Breast epithelium (tissue), 4 donors: ENCODE data around the gene MAB21L4. TPM values are rescaled to one million over a fixed set of nuclear protein-coding genes. Genes with fewer than 3 reads are reported as not detected.

Experiments used
- DNase-seq, 2 donors: peaks; one replicate each; pipeline ENCODE4 v3.0.0-alpha.2; 2019; ENCODE audit warnings: low spot score in 2 of 2
- H3K27ac ChIP-seq, 2 donors: fragments of 200-600 bp; sonication (generic) in 1 of 2; one replicate each; pipeline ENCODE4 v1.5.1; 2016 to 2019; ENCODE audit warnings: mild to moderate bottlenecking in 1 of 2
- H3K27me3 ChIP-seq, 2 donors: fragments of 200-600 bp; sonication (generic) in 1 of 2; one replicate each; pipeline versions ENCODE4 v1.5.1 to v1.6.0; 2017 to 2019; ENCODE audit warnings: control low read depth in 1 of 2, mild to moderate bottlenecking in 1 of 2
- H3K36me3 ChIP-seq: fragments of 200-600 bp; one replicate; pipeline ENCODE4 v1.5.1; 2019
- H3K4me1 ChIP-seq, 2 donors: fragments of 200-600 bp; sonication (generic); one replicate each; pipeline ENCODE4 v1.5.1; 2016 to 2019; ENCODE audit warnings: control low read depth in 1 of 2
- H3K4me3 ChIP-seq, 3 donors: fragments of 200-600 bp; sonication (generic); 1 replicate in 2 of 3; 2 replicates in 1 of 3; pipeline ENCODE4 v1.5.1; 2016 to 2019; ENCODE audit warnings: mild to moderate bottlenecking in 3 of 3, moderate library complexity in 2 of 3
- H3K9me3 ChIP-seq, 2 donors: fragments of 200-600 bp; sonication (generic) in 1 of 2; one replicate each; pipeline ENCODE4 v1.5.1; 2016 to 2019; ENCODE audit warnings: control low read depth in 1 of 2
- POLR2A ChIP-seq: fragments of 450-650 bp; IDR thresholded peaks from one replicate; pipeline ENCODE4 v1.6.1; 2016; ENCODE audit warnings: antibody characterized with exemption, mild to moderate bottlenecking, moderate library complexity
- POLR2AphosphoS5 ChIP-seq, 3 donors: sonication (generic); formaldehyde crosslinking; IDR thresholded peaks; one replicate each; pipeline ENCODE4 v1.6.1; 2017; ENCODE audit warnings: antibody characterized with exemption in 3 of 3
- intact Hi-C: fragments of 100-400 bp; cut with DNase I; formaldehyde crosslinking; loops from one replicate; pipeline ENCODE4 v1.15.1; 2023; ENCODE audit warnings: low total_unique reads
- total RNA-seq, 3 donors: library from RNA; depleted of rRNA; stranded (reverse); fragments of >200 nt; gene quantifications; one replicate each; pipeline ENCODE4 v1.1.0, GENCODE V29; 2016
- TF ChIP-seq, protein P1 (sequence below), 3 donors: fragments of 450-650 bp; IDR thresholded peaks; one replicate each; pipeline ENCODE4 v1.5.1; 2016 to 2017; ENCODE audit warnings: antibody characterized with exemption in 3 of 3, mild to moderate bottlenecking in 3 of 3, moderate library complexity in 3 of 3

Gene MAB21L4
- total RNA-seq, 3 donors from 2014 or later = 0.15 to 2.3 TPM; not detected in 1

GRCh38 chr2:240875228-240876034, 20.5 kb downstream of the MAB21L4 start:
- no peak for DNase-seq
- H3K9me3 ChIP-seq = no peaks in the 10 kb centered on the region
- H3K4me3 ChIP-seq = no peak overlapping the region
- intact Hi-C loops = no loop called here
- H3K27me3 ChIP-seq = no peaks in the 10 kb centered on the region
- H3K36me3 ChIP-seq = no peaks in the 10 kb centered on the region
- H3K27ac ChIP-seq = no peak overlapping the region
- no peak for TF ChIP-seq POLR2AphosphoS5 (IDR thresholded peaks at IDR 0.05)
- TF ChIP-seq POLR2A = no peak
- TF ChIP-seq, protein P1, sequence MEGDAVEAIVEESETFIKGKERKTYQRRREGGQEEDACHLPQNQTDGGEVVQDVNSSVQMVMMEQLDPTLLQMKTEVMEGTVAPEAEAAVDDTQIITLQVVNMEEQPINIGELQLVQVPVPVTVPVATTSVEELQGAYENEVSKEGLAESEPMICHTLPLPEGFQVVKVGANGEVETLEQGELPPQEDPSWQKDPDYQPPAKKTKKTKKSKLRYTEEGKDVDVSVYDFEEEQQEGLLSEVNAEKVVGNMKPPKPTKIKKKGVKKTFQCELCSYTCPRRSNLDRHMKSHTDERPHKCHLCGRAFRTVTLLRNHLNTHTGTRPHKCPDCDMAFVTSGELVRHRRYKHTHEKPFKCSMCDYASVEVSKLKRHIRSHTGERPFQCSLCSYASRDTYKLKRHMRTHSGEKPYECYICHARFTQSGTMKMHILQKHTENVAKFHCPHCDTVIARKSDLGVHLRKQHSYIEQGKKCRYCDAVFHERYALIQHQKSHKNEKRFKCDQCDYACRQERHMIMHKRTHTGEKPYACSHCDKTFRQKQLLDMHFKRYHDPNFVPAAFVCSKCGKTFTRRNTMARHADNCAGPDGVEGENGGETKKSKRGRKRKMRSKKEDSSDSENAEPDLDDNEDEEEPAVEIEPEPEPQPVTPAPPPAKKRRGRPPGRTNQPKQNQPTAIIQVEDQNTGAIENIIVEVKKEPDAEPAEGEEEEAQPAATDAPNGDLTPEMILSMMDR (IDR thresholded peaks at IDR 0.05) = no peak
- H3K4me1 ChIP-seq = no peaks in the 10 kb centered on the region

GRCh38 chr2:240874715-240875227, 21.2 kb downstream of the MAB21L4 start:
- no peak overlapping the region for H3K4me3 ChIP-seq
- no peaks in the 10 kb centered on the region for H3K9me3 ChIP-seq
- no peaks in the 10 kb centered on the region for H3K27me3 ChIP-seq
- intact Hi-C loops = no loop called here
- TF ChIP-seq POLR2A = no peak
- TF ChIP-seq POLR2AphosphoS5 (IDR thresholded peaks at IDR 0.05) = no peak
- TF ChIP-seq, protein P1 (IDR thresholded peaks at IDR 0.05) = no peak
- no peak for DNase-seq
- H3K27ac ChIP-seq = no peak overlapping the region
- no peaks in the 10 kb centered on the region for H3K4me1 ChIP-seq
- H3K36me3 ChIP-seq = no peaks in the 10 kb centered on the region

DNA sequence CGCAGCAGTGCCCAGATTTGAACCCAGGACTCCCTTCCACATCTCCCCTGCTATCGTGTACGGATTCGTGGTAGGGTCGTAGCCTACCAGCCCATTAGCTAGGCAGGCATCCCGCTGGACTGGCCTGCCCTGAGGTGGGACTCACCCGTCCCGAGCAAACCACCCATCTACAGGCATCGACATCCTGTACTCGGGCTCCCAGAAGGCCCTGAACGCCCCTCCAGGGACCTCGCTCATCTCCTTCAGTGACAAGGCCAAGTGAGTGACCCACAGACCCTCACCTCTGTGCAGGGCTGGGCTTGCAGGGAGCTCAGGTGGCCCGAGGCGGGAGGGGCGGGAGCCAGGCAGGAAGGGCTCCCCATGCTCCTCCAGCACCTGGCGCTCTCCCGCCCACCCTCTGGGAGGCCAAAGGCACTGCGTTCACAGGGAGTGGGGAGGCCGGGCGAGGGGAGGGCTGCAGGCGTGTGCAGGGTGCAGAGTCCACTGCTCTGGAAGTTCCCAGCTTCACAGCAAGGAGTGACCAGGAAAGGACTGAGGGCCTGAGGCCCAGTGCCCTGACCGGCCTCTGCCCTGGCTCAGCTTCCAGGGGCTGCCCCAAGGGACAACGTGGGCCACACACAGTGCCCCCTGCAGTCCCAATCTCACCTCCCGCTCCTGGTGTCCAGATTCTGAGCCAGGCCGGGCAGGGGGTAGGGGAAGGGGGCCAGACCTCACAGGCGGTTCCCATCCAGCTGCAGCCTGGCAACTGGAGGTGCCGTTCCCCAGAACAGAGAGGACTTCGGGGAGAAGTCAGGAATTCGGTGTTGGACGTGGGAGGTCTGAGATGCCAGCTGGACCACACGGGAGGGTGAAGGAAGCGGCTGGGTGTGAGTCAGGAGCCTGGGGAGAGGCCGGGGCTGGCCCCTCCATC, 21.9 kb downstream of the MAB21L4 start:
- no peak for DNase-seq
- H3K9me3 ChIP-seq = no peaks in the 10 kb centered on the region
- H3K36me3 ChIP-seq = no peaks in the 10 kb centered on the region
- H3K4me3 ChIP-seq = no peak overlapping the region
- no peaks in the 10 kb centered on the region for H3K4me1 ChIP-seq
- TF ChIP-seq POLR2A (no peak), POLR2AphosphoS5 (IDR thresholded peaks at IDR 0.05) (no peak)
- TF ChIP-seq, protein P1 (IDR thresholded peaks at IDR 0.05) = no peak
- intact Hi-C loops = no loop called here
- H3K27me3 ChIP-seq = no peaks in the 10 kb centered on the region
- no peak overlapping the region for H3K27ac ChIP-seq

- TF ChIP-seq POLR2AphosphoS5 (IDR thresholded peaks at IDR 0.05) (no peak), POLR2A (no peak)
- TF ChIP-seq, protein P1 (IDR thresholded peaks at IDR 0.05) = no peak
- DNase-seq = peak in 1 of 2 donors; percentile 47
Measured at GRCh38 chr2:240873098-240873788, 22.7 kb downstream of the MAB21L4 start.

More at GRCh38 chr2:240873098-240873788, 22.7 kb downstream of the MAB21L4 start:
- H3K27me3 ChIP-seq = no peaks in the 10 kb centered on the region
- H3K4me1 ChIP-seq = no peaks in the 10 kb centered on the region
- H3K36me3 ChIP-seq = no peaks in the 10 kb centered on the region
- intact Hi-C loops = no loop called here
- H3K27ac ChIP-seq = no peak overlapping the region
- H3K9me3 ChIP-seq = no peaks in the 10 kb centered on the region
- H3K4me3 ChIP-seq = no peak overlapping the region
